A673 (cell line): ENCODE measurements around the gene HSF2BP.

Experiments used
- EZH2 ChIP-seq: fragments of 200-600 bp; sonication (generic); IDR thresholded peaks from 2 replicates; pipeline ENCODE4 v1.6.1; 2017; ENCODE audit warnings: borderline replicate concordance, low read depth, mild to moderate bottlenecking, mixed read lengths, antibody characterized with exemption, low read length; ENCODE audit not compliant: poor library complexity, severe bottlenecking
- TF ChIP-seq, protein P1 (sequence below): fragments of 300-800, 200-600 bp; sonication (generic); conservative IDR thresholded peaks from 2 replicates; pipeline ENCODE4 v1.5.1; 2017; ENCODE audit warnings: low read depth, mild to moderate bottlenecking, antibody characterized with exemption, low read length, moderate library complexity, mixed read lengths

DNA sequence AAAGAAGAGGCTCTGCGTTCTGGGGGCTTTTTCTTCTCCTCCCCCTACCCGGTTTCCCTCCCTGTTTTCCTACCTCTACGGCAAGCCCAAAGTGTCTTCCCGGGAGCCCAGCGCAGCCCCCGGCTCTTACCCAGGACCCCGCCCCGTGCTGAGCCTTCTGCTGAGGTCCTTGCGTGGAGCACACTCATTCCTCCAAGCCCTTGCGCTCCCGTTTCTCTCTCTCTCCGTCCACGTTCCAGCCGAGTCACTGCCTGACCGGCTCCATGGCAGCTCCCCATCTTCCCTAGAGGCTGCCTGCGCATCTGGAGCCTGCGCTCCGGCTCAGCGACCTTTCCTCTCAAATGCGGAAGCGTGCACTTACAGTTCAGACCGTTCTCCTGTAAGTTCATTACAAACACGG, 34.7 kb upstream of the HSF2BP start:
- TF ChIP-seq, protein P1, sequence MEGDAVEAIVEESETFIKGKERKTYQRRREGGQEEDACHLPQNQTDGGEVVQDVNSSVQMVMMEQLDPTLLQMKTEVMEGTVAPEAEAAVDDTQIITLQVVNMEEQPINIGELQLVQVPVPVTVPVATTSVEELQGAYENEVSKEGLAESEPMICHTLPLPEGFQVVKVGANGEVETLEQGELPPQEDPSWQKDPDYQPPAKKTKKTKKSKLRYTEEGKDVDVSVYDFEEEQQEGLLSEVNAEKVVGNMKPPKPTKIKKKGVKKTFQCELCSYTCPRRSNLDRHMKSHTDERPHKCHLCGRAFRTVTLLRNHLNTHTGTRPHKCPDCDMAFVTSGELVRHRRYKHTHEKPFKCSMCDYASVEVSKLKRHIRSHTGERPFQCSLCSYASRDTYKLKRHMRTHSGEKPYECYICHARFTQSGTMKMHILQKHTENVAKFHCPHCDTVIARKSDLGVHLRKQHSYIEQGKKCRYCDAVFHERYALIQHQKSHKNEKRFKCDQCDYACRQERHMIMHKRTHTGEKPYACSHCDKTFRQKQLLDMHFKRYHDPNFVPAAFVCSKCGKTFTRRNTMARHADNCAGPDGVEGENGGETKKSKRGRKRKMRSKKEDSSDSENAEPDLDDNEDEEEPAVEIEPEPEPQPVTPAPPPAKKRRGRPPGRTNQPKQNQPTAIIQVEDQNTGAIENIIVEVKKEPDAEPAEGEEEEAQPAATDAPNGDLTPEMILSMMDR: no peak
- TF ChIP-seq EZH2: no peak
